BE2C (cell line): ENCODE data around the gene SPON1.
"Not testable (repeated sequence)": the region's sequence is repeated elsewhere in the genome, so short reads cannot be mapped to it uniquely, and the experiment has no call there.

Source experiments
- DNase-seq: peaks from one replicate; pipeline ENCODE4 v3.0.0-alpha.2; 2020
- H3K27me3 ChIP-seq: fragments of 250-450 bp; sonication (Bioruptor Pico); 2 replicates; pipeline ENCODE4 v1.5.1; 2020; ENCODE audit warnings: mild to moderate bottlenecking
- H3K36me3 ChIP-seq: fragments of 250-450 bp; sonication (Bioruptor Pico); 2 replicates; pipeline ENCODE4 v1.5.1; 2020; ENCODE audit warnings: mild to moderate bottlenecking
- H3K4me1 ChIP-seq: fragments of 250-450 bp; sonication (Bioruptor Pico); 2 replicates; pipeline ENCODE4 v1.5.1; 2020
- H3K4me3 ChIP-seq: 2 replicates; pipeline ENCODE4 v1.5.1; 2011; ENCODE audit warnings: low read depth, low read length
- H3K9me3 ChIP-seq: fragments of 250-450 bp; sonication (Bioruptor Pico); 2 replicates; pipeline ENCODE4 v1.5.1; 2020
- TF ChIP-seq, protein P1 (sequence below): IDR thresholded peaks from 2 replicates; pipeline ENCODE4 v1.5.1; 2012; ENCODE audit warnings: mild to moderate bottlenecking, low read depth, low read length

SPON1 gene

DNA sequence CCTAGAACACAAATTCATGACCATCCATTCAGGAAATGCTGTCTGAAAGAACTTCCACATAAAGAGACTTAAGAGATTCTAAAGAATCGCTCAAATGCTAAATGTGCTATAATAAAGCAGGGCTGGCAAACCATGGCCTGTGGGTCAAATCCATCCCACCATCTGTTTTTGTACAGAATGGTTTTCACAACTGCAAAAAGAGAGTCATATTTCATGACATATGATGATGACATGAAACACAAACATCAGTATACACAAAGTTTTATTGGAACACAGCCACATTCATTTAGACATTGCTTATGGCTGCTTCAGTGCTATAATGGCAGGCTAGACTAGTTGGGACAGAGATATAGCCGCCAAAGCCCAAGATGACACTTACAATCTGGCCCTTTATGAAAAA lies 311.4 kb downstream of the SPON1 start:
- no peak for DNase-seq
- no peaks in the 10 kb centered on the region for H3K9me3 ChIP-seq
- no peak overlapping the region for H3K4me3 ChIP-seq
- no peaks in the 10 kb centered on the region for H3K27me3 ChIP-seq
- no peaks in the 10 kb centered on the region for H3K36me3 ChIP-seq
- no peaks in the 10 kb centered on the region for H3K4me1 ChIP-seq
- TF ChIP-seq, protein P1, sequence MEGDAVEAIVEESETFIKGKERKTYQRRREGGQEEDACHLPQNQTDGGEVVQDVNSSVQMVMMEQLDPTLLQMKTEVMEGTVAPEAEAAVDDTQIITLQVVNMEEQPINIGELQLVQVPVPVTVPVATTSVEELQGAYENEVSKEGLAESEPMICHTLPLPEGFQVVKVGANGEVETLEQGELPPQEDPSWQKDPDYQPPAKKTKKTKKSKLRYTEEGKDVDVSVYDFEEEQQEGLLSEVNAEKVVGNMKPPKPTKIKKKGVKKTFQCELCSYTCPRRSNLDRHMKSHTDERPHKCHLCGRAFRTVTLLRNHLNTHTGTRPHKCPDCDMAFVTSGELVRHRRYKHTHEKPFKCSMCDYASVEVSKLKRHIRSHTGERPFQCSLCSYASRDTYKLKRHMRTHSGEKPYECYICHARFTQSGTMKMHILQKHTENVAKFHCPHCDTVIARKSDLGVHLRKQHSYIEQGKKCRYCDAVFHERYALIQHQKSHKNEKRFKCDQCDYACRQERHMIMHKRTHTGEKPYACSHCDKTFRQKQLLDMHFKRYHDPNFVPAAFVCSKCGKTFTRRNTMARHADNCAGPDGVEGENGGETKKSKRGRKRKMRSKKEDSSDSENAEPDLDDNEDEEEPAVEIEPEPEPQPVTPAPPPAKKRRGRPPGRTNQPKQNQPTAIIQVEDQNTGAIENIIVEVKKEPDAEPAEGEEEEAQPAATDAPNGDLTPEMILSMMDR, result no peak

DNA sequence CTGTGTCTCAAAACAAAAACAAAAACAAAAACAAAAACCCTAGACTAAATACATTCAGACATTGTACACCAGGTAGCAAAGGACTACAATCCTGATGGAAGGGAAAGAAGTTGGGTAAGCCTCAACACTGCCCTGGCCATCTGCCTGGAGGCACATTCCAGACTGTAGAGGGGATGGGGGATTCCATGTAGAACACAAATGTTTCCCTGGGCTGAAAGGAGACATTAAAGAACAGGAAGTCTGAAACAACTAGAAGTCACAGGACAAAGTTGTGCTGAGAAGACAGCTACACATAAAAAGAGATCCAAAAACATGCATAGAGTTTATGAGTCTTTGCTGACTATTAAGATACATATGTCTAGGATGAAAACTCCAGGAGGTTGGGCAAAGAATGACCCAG lies 312.6 kb downstream of the SPON1 start:
- TF ChIP-seq, protein P1, result no peak
- no peak for DNase-seq
- no peaks in the 10 kb centered on the region for H3K27me3 ChIP-seq
- no peak overlapping the region for H3K4me3 ChIP-seq
- H3K4me1 ChIP-seq, result no peaks in the 10 kb centered on the region
- H3K36me3 ChIP-seq, result no peaks in the 10 kb centered on the region
- no peaks in the 10 kb centered on the region for H3K9me3 ChIP-seq

DNA sequence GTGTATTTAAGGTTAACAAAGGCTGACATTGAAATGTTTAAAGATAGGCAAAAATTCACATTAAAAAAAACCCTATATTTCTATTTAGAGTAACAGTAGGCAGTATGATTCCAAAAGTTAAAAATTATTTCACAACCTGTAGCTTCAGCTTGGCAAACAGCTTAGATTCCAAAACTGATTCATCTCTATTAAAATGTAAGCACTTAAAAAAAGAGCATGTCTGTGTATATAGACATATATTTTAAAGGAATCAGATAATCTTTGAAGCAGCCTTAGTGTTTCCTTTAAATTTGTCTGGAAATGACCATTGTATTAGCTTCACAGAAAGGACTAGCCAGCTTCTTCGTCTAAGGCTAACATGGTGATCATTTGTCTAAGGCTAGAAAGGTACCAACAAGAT lies 316.3 kb downstream of the SPON1 start:
- H3K36me3 ChIP-seq, H3K9me3 ChIP-seq, H3K4me3 ChIP-seq, H3K4me1 ChIP-seq, H3K27me3 ChIP-seq, DNase-seq: not testable (repeated sequence)

DNA sequence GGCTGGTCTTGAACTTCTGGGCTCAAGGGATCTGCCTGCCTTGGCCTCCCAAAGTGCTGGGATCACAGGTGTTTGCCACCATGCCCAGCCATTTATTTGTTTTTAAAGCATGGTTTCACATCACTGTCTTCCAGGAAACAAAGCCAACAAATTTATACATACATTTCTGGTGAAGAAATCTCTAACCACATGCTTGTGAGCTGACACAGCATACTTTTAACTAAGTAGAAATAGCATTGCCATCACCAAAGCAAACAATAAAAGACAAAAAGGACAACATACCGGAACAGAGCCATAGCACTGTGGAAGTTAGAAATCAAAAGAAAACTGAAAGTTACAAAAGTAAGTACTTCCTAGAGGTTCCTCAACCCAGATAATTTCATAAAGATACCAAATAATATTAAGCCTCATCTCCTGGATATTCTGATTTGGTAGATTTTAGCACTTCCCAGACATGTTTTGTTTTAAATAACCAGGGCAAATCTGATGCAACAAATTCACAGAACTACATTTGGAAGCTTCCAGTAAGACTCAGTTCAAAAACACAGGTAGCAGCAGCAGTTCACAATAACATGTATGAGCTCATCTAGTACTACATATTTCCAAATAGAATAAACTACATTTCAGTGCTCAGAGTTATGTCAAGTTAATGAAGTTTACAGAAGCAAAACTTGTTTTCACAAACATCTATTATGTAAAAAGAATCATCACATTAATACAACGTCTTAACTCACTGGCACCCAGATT lies 325.8 kb downstream of the SPON1 start:
- no peaks in the 10 kb centered on the region for H3K9me3 ChIP-seq
- H3K36me3 ChIP-seq, result no peaks in the 10 kb centered on the region
- no peak for DNase-seq

DNA sequence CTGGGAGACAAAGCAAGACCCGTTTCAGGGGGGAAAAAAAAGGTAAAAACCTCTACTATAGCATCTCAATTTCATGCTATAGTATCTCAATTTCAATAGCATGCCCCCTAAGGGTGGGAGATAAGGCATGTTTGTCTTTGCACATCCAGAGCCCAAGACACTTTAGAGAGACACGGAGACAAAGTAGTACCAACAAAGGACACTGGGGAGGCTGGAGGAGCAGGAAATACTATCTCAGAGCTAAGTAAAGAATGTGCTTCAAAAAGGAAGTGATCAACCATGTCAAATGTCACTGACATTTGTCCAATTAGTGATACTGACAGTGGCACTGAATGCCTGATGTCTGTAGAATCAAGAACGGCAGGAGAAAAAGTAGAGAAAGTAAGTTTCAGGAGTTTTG lies 327.9 kb downstream of the SPON1 start:
- Histone ChIP-seq H3K4me3 (no peak overlapping the region), H3K27me3 (no peaks in the 10 kb centered on the region), H3K4me1 (no peaks in the 10 kb centered on the region), H3K36me3 (no peaks in the 10 kb centered on the region), H3K9me3 (no peaks in the 10 kb centered on the region)
- no peak for DNase-seq
- TF ChIP-seq, protein P1, result no peak

More for the DNA sequence above, 325.8 kb downstream of the SPON1 start:
- no peaks in the 10 kb centered on the region for H3K4me1 ChIP-seq
- H3K27me3 ChIP-seq, result no peaks in the 10 kb centered on the region
- no peak overlapping the region for H3K4me3 ChIP-seq
- TF ChIP-seq, protein P1, result no peak

DNA sequence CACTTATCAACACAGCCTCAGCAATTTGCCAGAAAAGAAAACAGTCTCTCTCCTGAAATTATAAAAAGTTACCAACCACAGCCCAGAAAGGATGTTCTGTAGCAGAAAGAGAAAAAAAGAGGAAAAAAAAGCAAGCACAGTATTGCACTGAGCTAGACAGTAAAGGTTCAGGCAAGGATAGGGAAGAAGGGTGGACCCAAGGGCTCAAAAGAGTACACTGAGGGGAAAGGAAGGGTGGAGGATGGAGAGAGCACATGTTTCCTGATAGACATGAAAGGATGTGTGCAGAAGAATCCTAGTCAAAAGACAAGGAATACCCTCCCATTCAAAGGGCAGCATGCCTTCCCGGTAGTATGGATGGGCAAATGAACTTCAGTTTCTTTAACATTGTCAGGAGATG lies 337.4 kb downstream of the SPON1 start:
- H3K27me3 ChIP-seq, result no peaks in the 10 kb centered on the region
- TF ChIP-seq, protein P1, result no peak
- no peak for DNase-seq

More for the DNA sequence above, 337.4 kb downstream of the SPON1 start:
- Histone ChIP-seq H3K4me3 (no peak overlapping the region), H3K9me3 (no peaks in the 10 kb centered on the region), H3K36me3 (no peaks in the 10 kb centered on the region), H3K4me1 (no peaks in the 10 kb centered on the region)
